GM21529 (cell line): ENCODE measurements around the gene S100A6.
"Not testable (repeated sequence)": the region's sequence is repeated elsewhere in the genome, so short reads cannot be mapped to it uniquely, and the experiment has no call there.

Source experiments
- ATAC-seq: cut with Tn5 transposase; IDR thresholded peaks from one replicate; pipeline ENCODE4 v1.9.1; 2021; ENCODE audit not compliant: unreplicated experiment

The S100A6 gene

GRCh38 chr1:153532181-153532580 is 3.6 kb downstream of the S100A6 start:
- ATAC-seq, result no peak

GRCh38 chr1:153531638-153532037 is 4.2 kb downstream of the S100A6 start:
- no peak for ATAC-seq

GRCh38 chr1:153527683-153528040 is 8.1 kb downstream of the S100A6 start:
- no peak for ATAC-seq

GRCh38 chr1:153527023-153527682 is 8.6 kb downstream of the S100A6 start:
- ATAC-seq, result no peak

- ATAC-seq, result no peak
Observed at GRCh38 chr1:153526132-153526543, 9.7 kb downstream of the S100A6 start.

- ATAC-seq, result no peak
Observed at GRCh38 chr1:153525088-153525728, 10.6 kb downstream of the S100A6 start.

GRCh38 chr1:153522353-153523048 is 13.3 kb downstream of the S100A6 start:
- not testable (repeated sequence) for ATAC-seq

- not testable (repeated sequence) for ATAC-seq
Observed at GRCh38 chr1:153521808-153522207, 14.0 kb downstream of the S100A6 start.

GRCh38 chr1:153520818-153521476 is 14.8 kb downstream of the S100A6 start:
- no peak for ATAC-seq

- ATAC-seq, result not testable (repeated sequence)
Observed at GRCh38 chr1:153520137-153520691, 15.6 kb downstream of the S100A6 start.

GRCh38 chr1:153519242-153519641 is 16.5 kb downstream of the S100A6 start:
- ATAC-seq, result no peak

- ATAC-seq, result no peak
Observed at GRCh38 chr1:153515504-153516394, 20.0 kb downstream of the S100A6 start.

- no peak for ATAC-seq
Observed at GRCh38 chr1:153513666-153514065, 22.1 kb downstream of the S100A6 start.

GRCh38 chr1:153513023-153513422 is 22.8 kb downstream of the S100A6 start:
- ATAC-seq, result no peak

GRCh38 chr1:153510984-153511410 is 24.8 kb downstream of the S100A6 start:
- peak; percentile 64 for ATAC-seq

- ATAC-seq, result no peak
Observed at GRCh38 chr1:153509729-153510354, 25.9 kb downstream of the S100A6 start.

GRCh38 chr1:153509036-153509435 is 26.8 kb downstream of the S100A6 start:
- ATAC-seq, result no peak

GRCh38 chr1:153507926-153508583 is 27.7 kb downstream of the S100A6 start:
- ATAC-seq, result no peak

- no peak for ATAC-seq
Observed at GRCh38 chr1:153506831-153507413, 28.9 kb downstream of the S100A6 start.
